Measurements from ENCODE around the gene NUBP2. TPM values are rescaled to one million over a fixed set of nuclear protein-coding genes. Genes with fewer than 3 reads are reported as not detected.
A peak's percentile ranks its signal among the peaks of the same experiment; 100 is the strongest.

The NUBP2 gene
- total RNA-seq, 1 experiment from 2014 or later, result 89.2 TPM

DNA sequence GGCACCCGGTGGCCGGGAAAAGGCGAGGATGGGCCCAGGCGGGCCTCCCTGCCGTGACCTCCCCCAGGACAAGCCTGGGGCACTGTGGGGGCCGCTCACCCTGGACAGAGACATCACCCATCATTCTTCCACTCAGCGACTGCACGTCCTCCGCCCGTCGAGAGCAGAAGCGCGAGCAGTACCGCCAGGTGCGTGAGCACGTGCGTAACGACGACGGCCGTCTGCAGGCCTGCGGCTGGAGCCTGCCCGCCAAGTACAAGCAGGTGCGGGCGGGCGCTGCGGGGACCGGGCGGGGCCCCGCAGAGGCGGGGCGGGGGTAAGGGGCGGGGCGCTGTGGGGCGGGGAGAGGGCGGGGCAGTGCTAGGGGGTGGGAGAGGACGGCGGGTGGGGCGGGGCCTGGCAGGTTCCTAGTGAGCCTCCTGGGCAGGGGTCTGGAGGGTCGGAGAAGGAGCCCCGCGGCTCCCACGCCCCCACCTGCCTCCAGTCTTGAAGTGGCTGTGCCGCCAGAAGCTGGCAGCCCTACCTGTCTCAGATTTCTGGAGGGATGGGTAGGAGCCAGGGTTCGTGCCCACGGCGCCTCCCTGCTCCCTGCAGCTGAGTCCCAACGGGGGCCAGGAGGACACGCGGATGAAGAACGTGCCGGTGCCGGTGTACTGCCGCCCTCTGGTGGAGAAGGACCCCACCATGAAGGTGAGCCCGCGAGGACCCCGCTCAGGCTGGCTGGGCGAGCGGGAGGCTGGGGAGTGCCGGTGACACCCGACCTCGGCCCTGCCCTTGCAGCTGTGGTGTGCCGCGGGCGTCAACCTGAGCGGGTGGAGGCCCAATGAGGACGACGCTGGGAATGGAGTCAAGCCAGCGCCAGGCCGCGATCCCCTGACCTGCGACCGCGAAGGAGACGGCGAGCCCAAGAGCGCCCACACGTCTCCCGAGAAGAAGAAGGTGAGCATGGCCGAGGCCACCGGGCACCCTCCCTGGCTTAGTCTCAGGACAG, 18.9 kb upstream of the NUBP2 start (continued):
- TF ChIP-seq CBFB (CRISPR knock-in tag; IDR thresholded peaks at IDR 0.05; ENCODE audit: low read depth) (no peak), TEAD4 (CRISPR knock-in tag; IDR thresholded peaks at IDR 0.05) (peak; percentile 82), ZNF671 (CRISPR knock-in tag; IDR thresholded peaks at IDR 0.05) (no peak), SMAD4 (CRISPR knock-in tag; IDR thresholded peaks at IDR 0.05) (0 out of 2 replicates have a peak, but pooled peaks have one; percentile 16), TCF7 (CRISPR knock-in tag; IDR thresholded peaks at IDR 0.05; ENCODE audit: low read depth) (peak; percentile 85; the same call in 1 of the 2 replicates), JUN (CRISPR knock-in tag; IDR thresholded peaks at IDR 0.05) (peak; percentile 37; the same call in 1 of the 2 replicates), KAT7 (CRISPR knock-in tag; IDR thresholded peaks at IDR 0.05; ENCODE audit: borderline replicate concordance) (0 out of 2 replicates have a peak, but pooled peaks have one; percentile 85)
- TF ChIP-seq, protein P1, sequence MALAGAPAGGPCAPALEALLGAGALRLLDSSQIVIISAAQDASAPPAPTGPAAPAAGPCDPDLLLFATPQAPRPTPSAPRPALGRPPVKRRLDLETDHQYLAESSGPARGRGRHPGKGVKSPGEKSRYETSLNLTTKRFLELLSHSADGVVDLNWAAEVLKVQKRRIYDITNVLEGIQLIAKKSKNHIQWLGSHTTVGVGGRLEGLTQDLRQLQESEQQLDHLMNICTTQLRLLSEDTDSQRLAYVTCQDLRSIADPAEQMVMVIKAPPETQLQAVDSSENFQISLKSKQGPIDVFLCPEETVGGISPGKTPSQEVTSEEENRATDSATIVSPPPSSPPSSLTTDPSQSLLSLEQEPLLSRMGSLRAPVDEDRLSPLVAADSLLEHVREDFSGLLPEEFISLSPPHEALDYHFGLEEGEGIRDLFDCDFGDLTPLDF (CRISPR knock-in tag; IDR thresholded peaks at IDR 0.05), result 0 out of 2 replicates have a peak, but pooled peaks have one; percentile 68
- TF ChIP-seq, protein P2, sequence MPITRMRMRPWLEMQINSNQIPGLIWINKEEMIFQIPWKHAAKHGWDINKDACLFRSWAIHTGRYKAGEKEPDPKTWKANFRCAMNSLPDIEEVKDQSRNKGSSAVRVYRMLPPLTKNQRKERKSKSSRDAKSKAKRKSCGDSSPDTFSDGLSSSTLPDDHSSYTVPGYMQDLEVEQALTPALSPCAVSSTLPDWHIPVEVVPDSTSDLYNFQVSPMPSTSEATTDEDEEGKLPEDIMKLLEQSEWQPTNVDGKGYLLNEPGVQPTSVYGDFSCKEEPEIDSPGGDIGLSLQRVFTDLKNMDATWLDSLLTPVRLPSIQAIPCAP (CRISPR knock-in tag; IDR thresholded peaks at IDR 0.05), result peak; percentile 82; the same call in 1 of the 2 replicates

DNA sequence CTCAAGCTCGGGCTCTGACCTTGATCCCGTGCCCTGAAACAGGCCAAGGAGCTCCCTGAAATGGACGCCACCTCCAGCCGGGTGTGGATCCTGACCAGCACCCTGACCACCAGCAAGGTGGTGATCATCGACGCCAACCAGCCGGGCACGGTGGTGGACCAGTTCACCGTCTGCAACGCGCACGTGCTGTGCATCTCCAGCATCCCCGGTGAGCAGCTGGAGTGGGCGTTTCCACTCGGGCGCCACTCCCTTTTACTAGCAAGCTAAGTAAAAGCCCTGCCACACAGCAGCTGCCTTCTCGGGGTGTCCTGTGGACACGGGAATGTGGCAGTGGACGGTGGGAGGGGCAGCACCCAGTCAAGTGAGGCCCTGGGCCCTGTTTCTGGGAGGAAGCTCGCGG, 17.8 kb upstream of the NUBP2 start:
- no peaks in the 10 kb centered on the region for H3K27me3 Mint-ChIP-seq (ENCODE audit: low read depth)
- H3K4me1 Mint-ChIP-seq, result peaks cover under 1% of the 10 kb centered on the region; the same call in 1 of the 2 replicates
- no peak overlapping the region for H3K4me3 Mint-ChIP-seq
- CTCF ChIA-PET, result interaction anchor here (0.8 to 2.5 kb wide), 7 partner anchors 17 to 271 kb away, joined by 3 to 17 read pairs (median 5); partner anchors contain the start of genes JPT2, MAPK8IP3, NUBP2 and SPSB3
- ATAC-seq, result no peak
- POLR2A ChIA-PET, result interaction anchor here (1.0 to 1.9 kb wide), 3 partner anchors 8 to 344 kb away, joined by 3 to 7 read pairs (median 4); partner anchors contain the start of genes EME2, MRPS34, NUBP2 and SPSB3
- H3K27ac Mint-ChIP-seq, result no peak overlapping the region
- no peaks in the 10 kb centered on the region for H3K9me3 Mint-ChIP-seq
- DNase-seq (ENCODE audit: low spot score), result no peak
- H3K36me3 Mint-ChIP-seq, result no peaks in the 10 kb centered on the region; the same call in 1 of the 2 replicates
- TF ChIP-seq CBFB (CRISPR knock-in tag; IDR thresholded peaks at IDR 0.05; ENCODE audit: low read depth) (no peak), ZNF263 (CRISPR knock-in tag; IDR thresholded peaks at IDR 0.05; ENCODE audit: low read depth) (no peak), SOX15 (CRISPR knock-in tag; IDR thresholded peaks at IDR 0.05) (no peak), HMGA2 (CRISPR knock-in tag; IDR thresholded peaks at IDR 0.05) (no peak), EMX1 (CRISPR knock-in tag; IDR thresholded peaks at IDR 0.05) (no peak), ZBTB21 (CRISPR knock-in tag; IDR thresholded peaks at IDR 0.05; ENCODE audit: borderline replicate concordance) (no peak), FOXP1 (CRISPR knock-in tag; IDR thresholded peaks at IDR 0.05; ENCODE audit: borderline replicate concordance) (no peak), ATF1 (CRISPR knock-in tag; IDR thresholded peaks at IDR 0.05) (no peak), NR1H2 (CRISPR knock-in tag; IDR thresholded peaks at IDR 0.05) (no peak)
- TF ChIP-seq, protein P3, sequence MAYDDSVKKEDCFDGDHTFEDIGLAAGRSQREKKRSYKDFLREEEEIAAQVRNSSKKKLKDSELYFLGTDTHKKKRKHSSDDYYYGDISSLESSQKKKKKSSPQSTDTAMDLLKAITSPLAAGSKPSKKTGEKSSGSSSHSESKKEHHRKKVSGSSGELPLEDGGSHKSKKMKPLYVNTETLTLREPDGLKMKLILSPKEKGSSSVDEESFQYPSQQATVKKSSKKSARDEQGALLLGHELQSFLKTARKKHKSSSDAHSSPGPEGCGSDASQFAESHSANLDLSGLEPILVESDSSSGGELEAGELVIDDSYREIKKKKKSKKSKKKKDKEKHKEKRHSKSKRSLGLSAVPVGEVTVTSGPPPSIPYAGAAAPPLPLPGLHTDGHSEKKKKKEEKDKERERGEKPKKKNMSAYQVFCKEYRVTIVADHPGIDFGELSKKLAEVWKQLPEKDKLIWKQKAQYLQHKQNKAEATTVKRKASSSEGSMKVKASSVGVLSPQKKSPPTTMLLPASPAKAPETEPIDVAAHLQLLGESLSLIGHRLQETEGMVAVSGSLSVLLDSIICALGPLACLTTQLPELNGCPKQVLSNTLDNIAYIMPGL (CRISPR knock-in tag; IDR thresholded peaks at IDR 0.05), result no peak
- TF ChIP-seq, protein P1 (CRISPR knock-in tag; IDR thresholded peaks at IDR 0.05), result no peak
- TF ChIP-seq, protein P4, sequence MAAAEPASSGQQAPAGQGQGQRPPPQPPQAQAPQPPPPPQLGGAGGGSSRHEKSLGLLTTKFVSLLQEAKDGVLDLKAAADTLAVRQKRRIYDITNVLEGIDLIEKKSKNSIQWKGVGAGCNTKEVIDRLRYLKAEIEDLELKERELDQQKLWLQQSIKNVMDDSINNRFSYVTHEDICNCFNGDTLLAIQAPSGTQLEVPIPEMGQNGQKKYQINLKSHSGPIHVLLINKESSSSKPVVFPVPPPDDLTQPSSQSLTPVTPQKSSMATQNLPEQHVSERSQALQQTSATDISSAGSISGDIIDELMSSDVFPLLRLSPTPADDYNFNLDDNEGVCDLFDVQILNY (CRISPR knock-in tag; IDR thresholded peaks at IDR 0.05), result no peak
- TF ChIP-seq, protein P5, sequence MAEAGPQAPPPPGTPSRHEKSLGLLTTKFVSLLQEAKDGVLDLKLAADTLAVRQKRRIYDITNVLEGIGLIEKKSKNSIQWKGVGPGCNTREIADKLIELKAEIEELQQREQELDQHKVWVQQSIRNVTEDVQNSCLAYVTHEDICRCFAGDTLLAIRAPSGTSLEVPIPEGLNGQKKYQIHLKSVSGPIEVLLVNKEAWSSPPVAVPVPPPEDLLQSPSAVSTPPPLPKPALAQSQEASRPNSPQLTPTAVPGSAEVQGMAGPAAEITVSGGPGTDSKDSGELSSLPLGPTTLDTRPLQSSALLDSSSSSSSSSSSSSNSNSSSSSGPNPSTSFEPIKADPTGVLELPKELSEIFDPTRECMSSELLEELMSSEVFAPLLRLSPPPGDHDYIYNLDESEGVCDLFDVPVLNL (CRISPR knock-in tag; IDR thresholded peaks at IDR 0.05; ENCODE audit: borderline replicate concordance, low read depth), result no peak
- TF ChIP-seq, protein P6, sequence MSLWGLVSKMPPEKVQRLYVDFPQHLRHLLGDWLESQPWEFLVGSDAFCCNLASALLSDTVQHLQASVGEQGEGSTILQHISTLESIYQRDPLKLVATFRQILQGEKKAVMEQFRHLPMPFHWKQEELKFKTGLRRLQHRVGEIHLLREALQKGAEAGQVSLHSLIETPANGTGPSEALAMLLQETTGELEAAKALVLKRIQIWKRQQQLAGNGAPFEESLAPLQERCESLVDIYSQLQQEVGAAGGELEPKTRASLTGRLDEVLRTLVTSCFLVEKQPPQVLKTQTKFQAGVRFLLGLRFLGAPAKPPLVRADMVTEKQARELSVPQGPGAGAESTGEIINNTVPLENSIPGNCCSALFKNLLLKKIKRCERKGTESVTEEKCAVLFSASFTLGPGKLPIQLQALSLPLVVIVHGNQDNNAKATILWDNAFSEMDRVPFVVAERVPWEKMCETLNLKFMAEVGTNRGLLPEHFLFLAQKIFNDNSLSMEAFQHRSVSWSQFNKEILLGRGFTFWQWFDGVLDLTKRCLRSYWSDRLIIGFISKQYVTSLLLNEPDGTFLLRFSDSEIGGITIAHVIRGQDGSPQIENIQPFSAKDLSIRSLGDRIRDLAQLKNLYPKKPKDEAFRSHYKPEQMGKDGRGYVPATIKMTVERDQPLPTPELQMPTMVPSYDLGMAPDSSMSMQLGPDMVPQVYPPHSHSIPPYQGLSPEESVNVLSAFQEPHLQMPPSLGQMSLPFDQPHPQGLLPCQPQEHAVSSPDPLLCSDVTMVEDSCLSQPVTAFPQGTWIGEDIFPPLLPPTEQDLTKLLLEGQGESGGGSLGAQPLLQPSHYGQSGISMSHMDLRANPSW (CRISPR knock-in tag; conservative IDR thresholded peaks at IDR 0.05; ENCODE audit: low read depth), result no peak
- TF ChIP-seq, protein P7, sequence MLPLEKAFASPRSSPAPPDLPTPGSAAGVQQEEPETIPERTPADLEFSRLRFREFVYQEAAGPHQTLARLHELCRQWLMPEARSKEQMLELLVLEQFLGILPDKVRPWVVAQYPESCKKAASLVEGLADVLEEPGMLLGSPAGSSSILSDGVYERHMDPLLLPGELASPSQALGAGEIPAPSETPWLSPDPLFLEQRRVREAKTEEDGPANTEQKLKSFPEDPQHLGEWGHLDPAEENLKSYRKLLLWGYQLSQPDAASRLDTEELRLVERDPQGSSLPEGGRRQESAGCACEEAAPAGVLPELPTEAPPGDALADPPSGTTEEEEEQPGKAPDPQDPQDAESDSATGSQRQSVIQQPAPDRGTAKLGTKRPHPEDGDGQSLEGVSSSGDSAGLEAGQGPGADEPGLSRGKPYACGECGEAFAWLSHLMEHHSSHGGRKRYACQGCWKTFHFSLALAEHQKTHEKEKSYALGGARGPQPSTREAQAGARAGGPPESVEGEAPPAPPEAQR (CRISPR knock-in tag; IDR thresholded peaks at IDR 0.05), result no peak
